Hindlimb muscle (tissue), 1 donor: ENCODE data around the gene TEKTIP1. TPM values are rescaled to one million over a fixed set of nuclear protein-coding genes. Genes with fewer than 3 reads are reported as not detected.

Experiments used
- DNase-seq: peaks from one replicate; pipeline ENCODE4 v3.0.0-alpha.2; 2013
- polyA plus RNA-seq: library from polyadenylated mRNA; unstranded; fragments of 120-200 nt; gene quantifications from one replicate; pipeline ENCODE4 v1.2.1, GENCODE V29; 2013; ENCODE audit not compliant: insufficient read length

Gene TEKTIP1
- polyA plus RNA-seq, 1 donor = 3.5 TPM

- no peak for DNase-seq
Measured at GRCh38 chr19:3586707-3587346, 47.9 kb downstream of the TEKTIP1 start.

- DNase-seq = no peak
Measured at GRCh38 chr19:3589439-3589838, 50.5 kb downstream of the TEKTIP1 start.

GRCh38 chr19:3589949-3590348 lies 51.0 kb downstream of the TEKTIP1 start:
- DNase-seq = no peak

- no peak for DNase-seq
Measured at GRCh38 chr19:3590991-3591659, 52.2 kb downstream of the TEKTIP1 start.

GRCh38 chr19:3591876-3592613 lies 53.1 kb downstream of the TEKTIP1 start:
- DNase-seq = no peak

- no peak for DNase-seq
Measured at GRCh38 chr19:3593156-3593555, 54.2 kb downstream of the TEKTIP1 start.

Other genes with a start within 250 kb of the TEKTIP1 start
- gene NFIC, start 172.6 kb upstream of the TEKTIP1 start, polyA plus RNA-seq = 51.4 TPM
- gene SMIM24, start 58.6 kb upstream of the TEKTIP1 start, polyA plus RNA-seq = not detected
- gene SMIM44, start 55.7 kb upstream of the TEKTIP1 start, polyA plus RNA-seq = not detected
- 10.3 TPM for gene DOHH, start 38.5 kb upstream of the TEKTIP1 start, polyA plus RNA-seq
- gene FZR1, start 32.9 kb upstream of the TEKTIP1 start, polyA plus RNA-seq = 38.9 TPM
- 31.0 TPM for gene MFSD12, start 18.4 kb downstream of the TEKTIP1 start, polyA plus RNA-seq
- 36.5 TPM for gene HMG20B, start 33.8 kb downstream of the TEKTIP1 start, polyA plus RNA-seq
- gene GIPC3, start 46.3 kb downstream of the TEKTIP1 start, polyA plus RNA-seq = 2.1 TPM
- gene TBXA2R, start 67.7 kb downstream of the TEKTIP1 start, polyA plus RNA-seq = 3.4 TPM
- gene CACTIN, start 87.6 kb downstream of the TEKTIP1 start, polyA plus RNA-seq = 25.3 TPM
- gene PIP5K1C, start 161.3 kb downstream of the TEKTIP1 start, polyA plus RNA-seq = 22.4 TPM
- gene TJP3, start 169.2 kb downstream of the TEKTIP1 start, polyA plus RNA-seq = not detected
- 20.4 TPM for gene APBA3, start 222.5 kb downstream of the TEKTIP1 start, polyA plus RNA-seq
- gene MRPL54, start 223.5 kb downstream of the TEKTIP1 start, polyA plus RNA-seq = 27.5 TPM
- gene RAX2, start 233.1 kb downstream of the TEKTIP1 start, polyA plus RNA-seq = not detected
- 2.7 TPM for gene MATK, start 247.2 kb downstream of the TEKTIP1 start, polyA plus RNA-seq